HG02870 (cell line): Measurements from ENCODE around the gene SLC7A6OS.
"Not testable (repeated sequence)": the region's sequence is repeated elsewhere in the genome, so short reads cannot be mapped to it uniquely, and the experiment has no call there.

ENCODE experiments used
- ATAC-seq: cut with Tn5 transposase; IDR thresholded peaks from one replicate; pipeline ENCODE4 v1.9.1; 2021; ENCODE audit warnings: mild to moderate bottlenecking, moderate library complexity; ENCODE audit not compliant: unreplicated experiment

The SLC7A6OS gene

GRCh38 chr16:68299571-68300453 is 10.9 kb downstream of the SLC7A6OS start:
- ATAC-seq: no peak

DNA sequence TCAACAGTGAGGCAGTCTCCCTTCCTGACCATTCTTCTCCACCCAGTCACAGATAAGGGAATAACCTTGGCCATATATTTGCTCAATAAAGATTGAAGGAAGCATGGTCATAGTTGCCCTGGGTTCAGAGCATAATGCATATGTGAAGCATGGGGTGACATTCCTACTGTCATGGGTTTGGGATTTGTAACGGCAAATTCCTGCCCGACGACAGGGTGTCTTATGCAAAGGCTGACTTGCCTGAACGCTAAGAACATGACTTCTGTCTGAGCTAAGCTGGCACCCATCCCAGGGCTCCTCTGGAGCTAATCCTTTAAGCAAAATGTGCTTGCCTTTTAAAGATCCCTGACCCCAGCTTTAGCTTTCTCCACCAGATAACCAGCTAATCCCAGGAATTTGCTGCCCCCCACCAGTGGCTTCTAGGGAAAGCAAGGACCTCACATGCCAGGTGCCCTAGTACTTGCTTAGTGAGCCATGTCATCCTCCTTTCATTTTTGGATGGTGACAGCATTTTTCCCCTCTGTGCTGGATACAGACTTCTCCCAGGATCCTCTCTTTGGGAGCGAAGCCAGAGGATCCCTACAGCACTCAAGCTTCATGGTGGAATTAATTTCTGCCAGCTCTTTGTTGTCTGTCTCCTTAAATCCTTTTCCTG is 11.7 kb downstream of the SLC7A6OS start:
- ATAC-seq: no peak

DNA sequence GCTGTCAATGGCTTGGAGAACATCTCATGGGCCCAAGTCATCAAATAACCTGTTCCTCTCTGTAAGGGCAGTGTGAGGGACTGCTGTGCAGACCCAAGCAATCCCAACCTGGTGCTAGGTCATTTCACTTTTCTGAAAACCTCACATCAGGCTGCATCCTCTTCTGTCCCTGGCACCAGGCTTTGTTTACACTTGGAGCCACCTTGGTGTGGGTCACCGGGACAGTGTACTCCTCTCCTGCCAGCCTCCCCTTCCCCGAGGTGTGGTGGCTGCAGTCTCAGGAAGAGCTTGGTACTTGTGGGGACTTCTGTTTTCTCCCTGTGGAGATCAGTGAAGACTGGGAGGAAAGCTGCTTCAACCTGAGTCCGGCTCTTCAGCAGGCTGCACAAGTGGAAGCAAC is 12.4 kb downstream of the SLC7A6OS start:
- ATAC-seq: no peak

GRCh38 chr16:68297908-68298307 is 12.8 kb downstream of the SLC7A6OS start:
- ATAC-seq: no peak

DNA sequence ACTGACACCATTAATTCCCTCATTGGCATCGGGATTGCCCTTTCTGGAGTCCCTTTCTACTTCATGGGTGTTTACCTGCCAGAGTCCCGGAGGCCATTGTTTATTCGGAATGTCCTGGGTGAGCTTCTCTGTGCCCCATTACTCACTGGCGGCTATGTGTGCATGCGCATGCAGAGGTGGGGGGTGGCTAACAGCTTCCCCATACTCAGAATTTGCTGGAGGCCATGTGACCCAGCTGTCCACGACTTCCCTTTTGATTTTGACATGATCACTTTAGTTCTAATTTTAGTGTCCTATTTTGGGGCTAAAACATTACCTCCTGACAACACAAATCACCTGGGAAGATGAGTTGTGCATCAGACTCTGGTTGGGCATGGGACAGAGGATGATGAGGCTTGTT is 14.1 kb downstream of the SLC7A6OS start:
- no peak for ATAC-seq

- ATAC-seq: no peak
Observed at GRCh38 chr16:68296291-68296690, 14.5 kb downstream of the SLC7A6OS start.

DNA sequence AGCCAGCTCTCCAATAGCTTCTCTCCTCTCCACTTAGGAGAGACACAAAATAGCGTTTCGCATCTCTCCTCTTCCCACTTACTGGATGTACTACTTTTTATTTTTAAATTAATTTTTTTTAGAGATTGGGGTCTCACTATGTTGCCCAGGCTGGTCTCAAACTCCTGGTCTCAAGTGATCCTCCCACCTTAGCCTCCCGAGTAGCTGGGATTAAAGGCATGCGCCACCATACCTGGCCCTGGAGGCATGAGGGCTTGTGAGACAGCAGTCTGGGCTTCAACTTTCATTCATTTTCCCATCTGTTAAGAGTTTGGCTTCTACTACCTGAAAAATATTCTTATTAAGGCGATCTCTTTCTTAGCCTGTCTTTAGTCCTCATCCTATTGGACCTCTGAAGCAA is 18.3 kb downstream of the SLC7A6OS start:
- ATAC-seq: no peak

- ATAC-seq: no peak
Observed at GRCh38 chr16:68291227-68291626, 19.5 kb downstream of the SLC7A6OS start.

DNA sequence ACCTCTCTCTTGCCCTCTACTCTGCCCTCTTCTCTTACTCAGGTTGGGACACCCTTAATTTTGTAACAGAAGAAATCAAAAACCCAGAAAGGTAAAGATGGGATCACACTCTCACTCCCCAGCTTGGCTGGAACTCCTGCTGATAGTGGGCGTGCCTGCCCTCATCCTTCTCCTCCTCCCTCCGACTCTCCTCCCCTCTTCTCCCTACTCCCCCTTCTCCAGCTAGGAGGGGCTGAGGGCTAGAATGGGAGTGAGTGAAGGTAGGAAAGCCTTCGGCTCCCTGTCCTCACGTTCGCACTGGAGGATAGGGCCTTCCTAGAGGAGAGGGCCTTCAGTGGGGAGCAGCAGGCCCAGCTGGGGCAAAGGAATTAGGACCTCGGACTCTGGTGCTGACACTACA is 20.3 kb downstream of the SLC7A6OS start:
- no peak for ATAC-seq

- peak; percentile 82 for ATAC-seq
Observed at GRCh38 chr16:68289621-68290329, 21.0 kb downstream of the SLC7A6OS start.

DNA sequence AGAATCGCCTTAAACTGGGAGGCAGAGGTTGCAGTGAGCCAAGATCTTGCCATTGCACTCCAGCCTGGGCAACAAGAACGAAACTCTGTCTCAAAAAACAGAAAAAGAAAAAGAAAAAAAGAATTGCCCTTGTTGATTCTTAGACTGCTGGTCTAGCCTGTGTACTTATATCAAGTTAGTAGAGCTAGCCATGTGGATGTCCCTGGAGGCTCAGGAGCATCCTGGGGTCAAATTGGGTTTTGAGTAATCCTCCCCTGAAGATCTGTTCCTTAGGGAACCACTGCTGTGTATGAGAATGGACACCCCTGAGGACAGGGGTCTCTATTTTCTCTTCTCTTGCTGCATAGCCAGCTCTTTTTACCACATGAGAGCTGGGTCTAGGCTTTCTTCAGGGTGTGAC is 21.5 kb downstream of the SLC7A6OS start:
- peak; percentile 3 for ATAC-seq

- not testable (repeated sequence) for ATAC-seq
Observed at GRCh38 chr16:68288796-68289195, 21.9 kb downstream of the SLC7A6OS start.

DNA sequence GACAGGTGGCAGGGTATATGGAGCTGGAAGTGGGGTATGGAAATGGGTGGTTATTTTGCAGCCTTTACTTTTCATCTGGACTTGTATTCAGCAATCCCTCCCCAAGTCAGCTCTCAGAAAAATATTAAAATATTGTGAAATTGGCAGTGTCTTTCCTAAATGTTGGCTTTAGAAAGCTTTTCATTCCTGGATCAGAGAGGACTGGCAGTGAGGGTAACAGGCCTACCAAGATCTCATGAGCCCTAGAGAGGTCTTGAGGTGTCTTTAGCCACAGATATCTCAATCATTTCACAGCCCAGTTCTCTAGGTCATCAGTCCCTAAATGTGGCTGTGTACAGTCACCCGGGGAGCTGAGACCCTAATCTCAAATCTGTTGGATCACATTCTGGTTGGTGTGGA is 22.5 kb downstream of the SLC7A6OS start:
- ATAC-seq: no peak

GRCh38 chr16:68287276-68288251 is 23.2 kb downstream of the SLC7A6OS start:
- no peak for ATAC-seq

- no peak for ATAC-seq
Observed at GRCh38 chr16:68286153-68287074, 24.3 kb downstream of the SLC7A6OS start.

DNA sequence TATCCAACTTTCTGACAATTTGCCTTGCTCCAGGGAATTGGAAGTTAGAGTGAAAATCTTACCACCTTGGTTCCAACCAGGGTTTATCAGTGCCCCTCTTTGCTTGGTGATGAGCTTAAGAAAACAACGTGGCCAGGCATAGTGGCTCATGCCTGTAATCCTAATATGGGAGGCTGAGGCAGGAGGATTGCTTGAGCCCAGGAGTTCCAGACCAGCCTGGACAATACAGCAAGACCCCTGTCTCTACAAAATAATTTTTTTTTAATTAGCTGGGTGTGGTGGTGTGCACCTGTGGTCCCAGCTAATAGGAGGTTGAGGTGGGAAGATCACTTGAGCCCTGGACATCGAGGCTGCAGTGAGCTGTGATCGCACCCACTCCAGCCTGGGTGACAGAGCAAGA is 25.1 kb downstream of the SLC7A6OS start:
- no peak for ATAC-seq

- ATAC-seq: peak; percentile 47
Observed at GRCh38 chr16:68284847-68285246, 25.9 kb downstream of the SLC7A6OS start.

GRCh38 chr16:68283801-68284598 is 26.7 kb downstream of the SLC7A6OS start:
- ATAC-seq: no peak

GRCh38 chr16:68283346-68283745 is 27.4 kb downstream of the SLC7A6OS start:
- ATAC-seq: no peak
